Fibroblast of skin of abdomen (primary cell): ENCODE results near the gene DNAAF5.
"Not testable (repeated sequence)": the region's sequence is repeated elsewhere in the genome, so short reads cannot be mapped to it uniquely, and the experiment has no call there.

Source experiments
- DNase-seq: peaks from one replicate; pipeline ENCODE4 v3.0.0-alpha.2; 2013

The DNAAF5 gene

DNA sequence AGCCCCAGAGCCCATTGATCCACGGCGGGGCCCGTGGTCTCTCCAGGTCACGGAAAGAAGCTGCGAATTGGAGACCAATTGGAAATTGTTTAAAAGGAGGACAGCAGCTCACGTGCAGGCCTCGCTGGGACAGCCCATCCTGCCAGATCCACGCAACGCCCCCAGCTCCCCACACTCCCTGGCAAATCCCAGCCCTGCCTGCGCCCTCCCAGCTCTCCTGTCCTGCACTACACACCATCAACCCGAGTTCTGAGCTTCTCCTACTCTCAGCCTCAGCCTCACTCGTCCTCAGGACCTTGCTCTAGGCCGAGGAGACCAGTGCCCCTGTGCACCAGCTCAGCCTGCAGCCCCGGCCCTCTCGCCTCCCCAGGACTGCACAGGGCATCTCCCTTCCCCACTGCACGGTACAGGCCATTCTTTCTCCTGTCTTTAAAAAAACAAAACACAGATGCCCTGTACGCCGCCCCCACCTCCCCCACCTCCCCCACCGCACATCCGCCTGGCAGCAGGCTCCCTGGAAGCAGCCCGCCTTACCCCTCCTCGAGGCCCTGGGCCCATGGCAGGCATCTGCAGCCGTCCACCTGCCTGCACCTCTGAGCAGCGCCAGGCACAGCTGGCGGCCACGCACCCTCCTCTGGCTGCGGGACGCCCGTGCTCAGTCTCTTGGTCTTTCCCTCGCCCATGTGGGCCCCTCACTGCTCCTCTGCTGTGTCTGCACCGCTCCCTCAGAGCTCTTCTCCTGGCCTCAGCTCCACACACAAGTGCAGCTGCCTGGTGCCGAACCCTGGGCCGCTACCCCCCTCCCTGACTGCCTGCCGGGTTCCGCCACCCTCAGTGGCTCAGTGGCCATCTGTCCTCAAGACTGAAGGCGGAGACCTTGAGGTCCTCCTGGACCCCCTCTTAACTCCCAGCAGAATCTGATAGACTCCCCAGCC, 57.3 kb downstream of the DNAAF5 start:
- no peak for DNase-seq

DNA sequence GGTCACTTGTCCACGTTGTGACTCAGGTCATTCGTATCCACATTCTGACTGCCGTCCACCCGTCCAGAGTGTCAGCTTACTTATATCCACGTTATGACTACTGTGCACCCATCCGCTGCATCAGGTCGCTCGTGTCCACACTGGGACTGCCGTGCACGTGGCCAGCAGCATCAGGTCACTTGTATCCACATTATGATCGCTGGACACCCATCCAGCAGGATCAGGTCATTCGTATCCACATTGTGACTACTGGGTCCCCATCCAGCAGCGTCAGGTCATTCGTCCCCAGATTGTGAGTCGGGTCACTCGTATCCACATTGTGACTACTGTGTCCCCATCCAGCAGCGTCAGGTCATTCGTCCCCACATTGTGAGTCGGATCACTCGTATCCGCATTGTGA, 58.5 kb downstream of the DNAAF5 start:
- no peak for DNase-seq

DNA sequence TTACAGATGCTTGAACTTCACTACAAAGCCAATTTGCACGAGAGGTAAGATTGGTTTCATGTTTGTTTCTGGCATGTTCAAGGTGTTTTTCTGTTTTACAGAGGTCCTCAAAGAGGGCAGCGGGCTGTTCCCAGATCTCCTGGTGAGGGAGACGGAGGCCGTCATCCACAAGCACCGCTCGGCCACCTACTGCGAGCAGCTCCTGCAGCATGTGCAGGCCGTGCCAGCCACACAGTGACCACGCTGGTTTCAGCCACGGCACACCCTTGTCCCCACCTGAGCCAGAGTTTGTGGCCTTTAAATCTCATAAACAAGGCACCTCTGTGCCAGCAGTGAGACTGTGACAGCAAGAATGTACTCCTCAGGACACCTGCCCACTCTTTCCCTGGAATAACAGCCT, 58.9 kb downstream of the DNAAF5 start:
- DNase-seq = no peak

DNA sequence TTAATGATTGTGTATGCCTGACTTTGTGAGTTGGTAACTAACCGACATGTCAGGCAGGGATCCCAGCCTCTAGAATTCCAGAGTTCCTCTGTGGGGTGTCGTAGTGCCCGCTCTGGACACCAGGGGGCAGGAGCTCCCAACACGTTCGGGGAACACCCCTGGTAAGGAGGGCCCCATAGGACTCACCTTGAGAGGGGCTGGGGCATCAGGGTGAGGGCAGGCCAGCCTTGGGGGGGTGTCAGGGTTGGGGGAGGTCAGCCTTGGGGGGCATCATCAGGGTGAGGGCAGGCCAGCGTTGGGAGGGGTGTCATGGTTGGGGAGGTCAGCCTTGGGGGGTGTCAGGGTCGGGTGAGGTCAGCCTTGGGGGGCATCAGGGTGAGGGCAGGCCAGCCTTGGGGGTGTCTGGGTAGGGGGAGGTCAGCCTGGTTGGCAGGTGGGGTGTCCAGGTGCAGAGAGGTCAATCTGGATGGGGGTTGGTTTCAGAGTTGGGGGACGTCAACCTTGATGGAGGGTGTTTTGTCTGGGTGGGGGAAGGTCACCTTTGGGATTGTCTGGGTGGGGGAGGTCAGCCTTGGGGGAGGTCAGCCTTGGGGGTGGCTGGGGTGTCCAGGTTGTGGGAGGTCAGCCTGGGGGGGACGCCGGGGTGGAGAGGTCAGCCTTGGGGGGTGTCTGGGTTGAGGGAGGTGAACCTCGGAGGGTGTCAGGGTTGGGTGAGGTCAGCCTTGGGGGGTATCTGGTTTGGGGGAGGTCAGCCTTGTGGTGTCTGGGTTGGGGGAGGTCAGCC, 60.2 kb downstream of the DNAAF5 start:
- DNase-seq = peak; percentile 51

- DNase-seq = no peak
Observed at GRCh38 chr7:787332-788240, 61.1 kb downstream of the DNAAF5 start.

GRCh38 chr7:791519-791918, 65.0 kb downstream of the DNAAF5 start:
- DNase-seq = no peak

DNA sequence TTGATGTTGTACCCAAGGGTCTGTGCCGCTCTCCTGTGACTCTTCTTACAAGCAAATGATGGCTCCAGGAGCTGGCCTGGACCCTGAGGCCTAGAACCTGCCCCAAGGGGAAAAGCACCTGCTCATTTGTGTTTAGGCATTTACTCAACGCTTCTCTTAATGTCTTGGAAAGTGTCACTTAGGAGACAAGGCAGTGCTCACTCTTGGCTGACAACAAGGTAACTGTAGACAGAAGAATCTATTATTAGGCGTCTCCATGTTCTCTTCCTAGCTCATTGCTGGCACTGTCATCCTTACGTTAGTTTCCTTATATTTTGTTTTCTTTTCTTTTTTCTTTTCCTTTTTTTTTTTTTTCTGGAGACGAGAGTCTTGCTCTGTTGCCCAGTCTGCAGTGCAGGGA, 67.7 kb downstream of the DNAAF5 start:
- DNase-seq = no peak

DNA sequence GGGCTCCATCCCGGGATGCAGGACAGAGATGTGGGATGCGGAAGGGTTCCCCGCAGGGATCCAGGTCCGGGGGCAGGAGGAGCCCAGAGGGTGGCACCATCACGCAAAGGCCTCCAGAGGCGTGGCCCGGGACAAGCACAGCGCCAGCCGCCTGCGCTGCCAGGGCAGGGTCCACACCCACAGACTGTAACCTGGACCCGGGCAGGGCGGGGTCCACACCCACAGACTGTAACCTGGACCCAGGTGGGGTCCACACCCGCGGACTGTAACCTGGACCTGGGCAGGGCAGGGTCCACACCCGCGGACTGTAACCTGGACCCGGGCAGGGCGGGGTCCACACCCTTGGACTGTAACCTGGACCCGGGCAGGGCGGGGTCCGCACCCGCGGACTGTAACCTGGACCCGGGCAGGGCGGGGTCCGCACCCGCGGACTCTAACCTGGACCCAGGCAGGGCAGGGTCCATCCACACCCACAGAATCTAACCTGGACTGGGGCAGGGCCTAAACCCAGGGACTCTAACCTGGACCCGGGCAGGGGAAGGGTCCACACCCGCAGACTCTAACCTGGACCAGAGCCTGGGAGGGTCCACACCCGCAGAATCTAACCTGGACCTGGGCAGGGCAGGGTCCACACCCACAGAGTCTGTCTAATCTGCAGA, 68.3 kb downstream of the DNAAF5 start:
- no peak for DNase-seq

- not testable (repeated sequence) for DNase-seq
Observed at GRCh38 chr7:796434-797169, 70.1 kb downstream of the DNAAF5 start.

DNA sequence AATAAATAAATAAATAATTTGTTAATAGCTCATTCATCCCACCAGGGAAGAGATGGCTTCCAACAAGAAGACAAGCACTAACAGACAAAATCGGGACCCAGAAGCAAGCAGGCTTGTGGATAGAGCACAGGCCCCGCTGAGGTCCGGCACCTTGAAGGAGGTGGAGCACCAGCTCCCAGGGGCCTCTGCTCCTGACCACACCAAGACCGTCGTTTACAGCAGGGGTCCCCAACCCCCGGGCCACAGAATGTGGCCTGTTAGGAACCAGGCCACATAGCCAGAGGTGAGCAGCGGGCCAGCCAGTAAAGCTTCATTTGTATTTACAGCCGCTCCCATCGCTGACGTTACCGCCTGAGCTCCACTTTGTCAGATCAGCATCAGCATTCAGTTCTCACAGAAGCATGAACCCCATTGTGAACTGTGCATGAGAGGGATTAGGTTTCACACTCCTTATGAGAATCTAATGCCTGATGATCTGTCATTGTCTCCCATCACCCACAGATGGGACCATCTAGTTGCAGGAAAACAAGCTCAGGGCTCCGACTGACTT, 72.5 kb downstream of the DNAAF5 start:
- no peak for DNase-seq

- DNase-seq = no peak
Observed at GRCh38 chr7:800692-801091, 74.2 kb downstream of the DNAAF5 start.

DNA sequence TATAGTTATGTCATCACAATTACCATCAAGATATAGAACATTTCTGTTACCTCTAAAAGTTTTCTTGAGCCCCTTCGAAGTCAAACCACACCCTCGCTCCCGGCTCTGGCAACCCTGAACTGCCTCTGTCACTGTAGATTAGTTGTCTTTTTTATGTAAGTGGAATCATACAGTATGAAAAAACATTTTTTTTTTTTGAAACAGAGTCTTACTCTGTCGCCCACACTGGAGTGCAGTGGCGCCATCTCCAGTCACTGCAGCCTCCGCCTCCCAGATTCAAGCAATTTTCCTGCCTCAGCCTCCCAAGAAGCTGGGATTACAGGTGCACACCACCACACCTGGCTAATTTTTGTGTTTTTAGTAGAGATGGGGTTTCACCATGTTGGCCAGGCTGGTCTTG, 74.9 kb downstream of the DNAAF5 start:
- DNase-seq = not testable (repeated sequence)

DNA sequence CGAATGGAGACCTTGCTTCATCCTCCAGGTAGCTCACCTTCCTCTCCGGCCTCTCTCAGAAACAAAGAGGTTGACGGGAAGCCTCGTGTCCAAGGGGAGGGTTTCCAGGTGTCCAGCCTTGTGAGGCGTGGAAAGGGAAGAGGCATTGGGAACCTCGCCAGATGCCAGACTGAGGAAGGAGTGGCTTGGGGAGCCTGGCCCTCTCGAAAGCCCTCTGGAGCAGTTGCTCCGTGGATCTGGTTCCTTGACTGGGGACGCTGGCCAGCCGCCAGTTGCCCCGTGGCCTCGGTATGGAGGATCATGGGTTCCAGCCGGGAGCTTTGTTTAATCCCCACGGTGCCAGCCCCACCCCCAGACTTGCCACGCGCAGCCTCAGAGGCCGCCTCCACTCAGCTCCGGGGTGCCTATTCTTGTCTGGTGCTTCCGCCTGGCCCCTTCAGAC, 75.5 kb downstream of the DNAAF5 start:
- no peak for DNase-seq

DNA sequence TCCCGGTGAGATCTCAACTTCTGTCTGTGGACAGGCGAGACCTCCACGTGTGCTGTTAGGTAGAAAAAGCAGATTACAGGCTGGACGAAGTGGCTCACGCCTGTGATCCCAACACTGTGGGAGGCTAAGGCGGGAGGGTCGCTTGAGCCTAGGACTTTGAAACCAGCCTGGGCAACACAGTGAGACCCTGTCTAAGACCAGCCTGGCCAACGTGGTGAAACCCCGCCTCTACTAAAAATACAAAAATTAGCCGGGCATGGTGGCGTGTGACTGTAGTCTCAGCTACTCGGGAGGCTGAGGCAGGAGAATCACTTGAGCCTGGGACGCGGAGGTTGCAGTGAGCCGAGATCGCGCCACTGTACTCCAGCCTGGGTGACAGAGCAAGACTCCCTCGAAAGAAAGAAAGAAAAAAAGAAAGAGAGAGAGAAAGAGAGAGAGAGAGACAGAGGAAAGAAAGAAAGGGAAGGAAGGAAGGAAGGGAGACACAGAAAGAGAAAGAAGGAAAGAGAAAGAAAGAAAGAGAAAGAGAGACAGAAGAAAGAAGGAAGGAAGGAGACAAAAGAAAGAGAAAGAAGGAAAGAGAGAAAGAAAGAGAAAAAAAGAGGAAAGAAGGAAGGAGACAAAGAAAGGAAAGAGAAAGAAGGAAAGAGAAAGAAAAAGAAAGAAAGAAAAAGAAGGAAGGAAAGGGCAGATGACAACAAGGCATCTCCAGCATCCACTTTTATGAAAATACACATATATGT, 76.2 kb downstream of the DNAAF5 start:
- DNase-seq = no peak

- no peak for DNase-seq
Observed at GRCh38 chr7:803243-803635, 76.7 kb downstream of the DNAAF5 start.

DNA sequence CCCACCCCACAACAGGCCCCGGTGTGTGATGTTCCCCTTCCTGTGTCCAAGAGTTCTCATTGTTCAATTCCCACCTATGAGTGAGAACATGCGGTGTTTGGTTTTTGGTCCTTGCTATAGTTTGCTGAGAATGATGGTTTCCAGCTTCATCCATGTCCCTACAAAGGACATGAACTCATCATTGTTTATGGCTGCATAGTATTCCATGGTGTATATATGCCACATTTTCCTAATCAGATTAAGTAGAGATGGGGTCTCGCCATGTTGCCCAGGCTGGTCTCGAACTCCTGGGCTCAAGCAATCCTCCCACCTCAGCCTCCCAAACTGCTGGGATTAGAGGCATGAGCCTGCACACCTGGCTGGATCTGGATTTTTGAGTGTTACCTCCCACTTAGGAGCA, 77.3 kb downstream of the DNAAF5 start:
- DNase-seq = not testable (repeated sequence)

- DNase-seq = no peak
Observed at GRCh38 chr7:805261-805660, 78.8 kb downstream of the DNAAF5 start.

- DNase-seq = peak; percentile 23
Observed at GRCh38 chr7:815284-816216, 89.1 kb downstream of the DNAAF5 start.

- peak; percentile 98 for DNase-seq
Observed at GRCh38 chr7:816300-816750, 89.8 kb downstream of the DNAAF5 start.
